Adrenal gland (tissue), 12 donors: Measurements from ENCODE around the gene DIPK2A. TPM values are rescaled to one million over a fixed set of nuclear protein-coding genes. Genes with fewer than 3 reads are reported as not detected.

Experiments used
- DNase-seq, 7 donors: peaks; one replicate each; pipeline ENCODE4 v3.0.0-alpha.2; 2019 to 2020
- H3K27ac ChIP-seq, 5 donors: fragments of 200-600 bp; sonication (generic) in 4 of 5; 1 replicate in 3 of 5; 2 replicates in 2 of 5; pipeline versions ENCODE4 v1.5.1 to v1.8.0; 2016 to 2020; ENCODE audit warnings: mild to moderate bottlenecking in 1 of 5
- H3K27me3 ChIP-seq: fragments of 200-600 bp; 2 replicates; pipeline ENCODE4 v1.8.0; 2021
- H3K36me3 ChIP-seq, 2 donors: fragments of 200-600 bp; replicated peaks in 1 of 2; 1 replicate in 1 of 2; 2 replicates in 1 of 2; pipeline versions ENCODE4 v1.5.1 to v1.8.0; 2018 to 2022
- H3K4me1 ChIP-seq, 2 donors: fragments of 200-600 bp; replicated peaks in 1 of 2; 1 replicate in 1 of 2; 2 replicates in 1 of 2; pipeline versions ENCODE4 v1.5.1 to v1.8.0; 2018 to 2021
- H3K4me3 ChIP-seq, 4 donors: fragments of 200-600 bp; sonication (generic) in 3 of 4; one replicate each; pipeline ENCODE4 v1.5.1; 2016 to 2018
- H3K9me3 ChIP-seq, 3 donors: fragments of 200-600 bp; sonication (generic) in 1 of 3; replicated peaks in 1 of 3; 1 replicate in 2 of 3; 2 replicates in 1 of 3; pipeline versions ENCODE4 v1.5.1 to v1.8.0; 2016 to 2021
- POLR2A ChIP-seq, 2 donors: fragments of 450-650 bp; IDR thresholded peaks; one replicate each; pipeline ENCODE4 v1.6.1; 2017; ENCODE audit warnings: antibody characterized with exemption in 2 of 2, mild to moderate bottlenecking in 2 of 2, moderate library complexity in 1 of 2
- WGBS, 4 donors: extraction: QIAGEN DNeasy Blood & Tissue Kit in 2 of 4; methylation state at CpG; one replicate each; pipeline versions ENCODE4 v1.1.5 to v1.1.7; 2013 to 2017; 5-methylcytosine and 5-hydroxymethylcytosine counted together
- intact Hi-C, 2 donors: fragments of 100-400 bp; cut with DNase I; formaldehyde crosslinking; loops; one replicate each; pipeline versions ENCODE4 v1.14.1 to v1.15.0; 2022 to 2023
- polyA plus RNA-seq, 3 donors: library from polyadenylated mRNA; stranded (reverse); fragments of 200-250 nt in 2 of 3; fragments of 350-450 nt in 1 of 3; fragmentation: Illumina TruSeq in 1 of 3; extraction: RNeasy Lipid Tissue Mini Kit (QIAGEN cat#74804) in 1 of 3; gene quantifications; one replicate each; pipeline ENCODE4 v1.2.3, GENCODE V29; 2013 to 2014
- total RNA-seq, 9 donors: library from RNA; depleted of rRNA in 4 of 9; stranded (reverse); fragments of >200 nt in 4 of 9; fragments of 120-200 nt in 1 of 9; fragmentation: NEBNext Ultra II Directional in 1 of 9; extraction: Animal tissue kit (Norgen Biotek cat#: 25700) in 1 of 9; gene quantifications; one replicate each; pipeline versions ENCODE4 v1.1.0 to v1.2.4, GENCODE V29; 2013 to 2023
- TF ChIP-seq, protein P1 (sequence below), 6 experiments: fragments of 450-650 bp in 4 of 6; fragments of 200-600 bp in 2 of 6; sonication (generic) in 1 of 6; IDR thresholded peaks; 1 replicate in 5 of 6; 2 replicates in 1 of 6; pipeline versions ENCODE4 v1.5.1 to v1.8.0; 2016 to 2021; ENCODE audit warnings: antibody characterized with exemption in 6 of 6, mild to moderate bottlenecking in 2 of 6, moderate library complexity in 1 of 6
- donor health status: healthy with polysubstance abuse.
- donor health status: Bipolar disorder and iron deficiency.
- donor health status: DM: yes; HTN: yes; CAD: no.
- donor health status: DM: no; HTN: no; CAD: no.
- donor health status: DM: no; HTN: no; CAD: no.
- donor health status: DM: yes; HTN: yes; CAD: no.

DIPK2A gene
- total and polyA plus RNA-seq, 12 donors, result 2.5 to 43.7 (median 19.3) TPM

- H3K36me3 ChIP-seq, result no peaks in the 10 kb centered on the region
- WGBS, 4 donors, result 94 to 97% (median 95%) methylated on average over 1 of the region's 1 CpG
- no peak overlapping the region for H3K27ac ChIP-seq
- H3K27me3 ChIP-seq, result no peaks in the 10 kb centered on the region
- DNase-seq, result peak in 4 of 7 donors; percentile 14 to 55 (median 29)
- H3K4me1 ChIP-seq, result no peaks in the 10 kb centered on the region
- H3K4me3 ChIP-seq, result no peak overlapping the region
- TF ChIP-seq, protein P1, sequence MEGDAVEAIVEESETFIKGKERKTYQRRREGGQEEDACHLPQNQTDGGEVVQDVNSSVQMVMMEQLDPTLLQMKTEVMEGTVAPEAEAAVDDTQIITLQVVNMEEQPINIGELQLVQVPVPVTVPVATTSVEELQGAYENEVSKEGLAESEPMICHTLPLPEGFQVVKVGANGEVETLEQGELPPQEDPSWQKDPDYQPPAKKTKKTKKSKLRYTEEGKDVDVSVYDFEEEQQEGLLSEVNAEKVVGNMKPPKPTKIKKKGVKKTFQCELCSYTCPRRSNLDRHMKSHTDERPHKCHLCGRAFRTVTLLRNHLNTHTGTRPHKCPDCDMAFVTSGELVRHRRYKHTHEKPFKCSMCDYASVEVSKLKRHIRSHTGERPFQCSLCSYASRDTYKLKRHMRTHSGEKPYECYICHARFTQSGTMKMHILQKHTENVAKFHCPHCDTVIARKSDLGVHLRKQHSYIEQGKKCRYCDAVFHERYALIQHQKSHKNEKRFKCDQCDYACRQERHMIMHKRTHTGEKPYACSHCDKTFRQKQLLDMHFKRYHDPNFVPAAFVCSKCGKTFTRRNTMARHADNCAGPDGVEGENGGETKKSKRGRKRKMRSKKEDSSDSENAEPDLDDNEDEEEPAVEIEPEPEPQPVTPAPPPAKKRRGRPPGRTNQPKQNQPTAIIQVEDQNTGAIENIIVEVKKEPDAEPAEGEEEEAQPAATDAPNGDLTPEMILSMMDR (IDR thresholded peaks at IDR 0.05), result peak; percentile 47 to 80 (median 64)
- no peak for TF ChIP-seq POLR2A (IDR thresholded peaks at IDR 0.05)
- H3K9me3 ChIP-seq, result no peaks in the 10 kb centered on the region
- intact Hi-C loops, result loop anchor here in 1 of 2 donors (5.0 kb wide), 1 partner anchor 169 kb away; no protein-coding TSS in a partner anchor
Observed at GRCh38 chr3:143951351-143951971, 20.2 kb upstream of the DIPK2A start.

GRCh38 chr3:143952569-143953072, 19.0 kb upstream of the DIPK2A start:
- intact Hi-C loops, result loop anchor here in 1 of 2 donors (5.0 kb wide), 1 partner anchor 170 kb away; no protein-coding TSS in a partner anchor
- no peaks in the 10 kb centered on the region for H3K27me3 ChIP-seq
- WGBS, 4 donors, result 69 to 80% (median 72%) methylated on average over 4 of the region's 4 CpGs
- DNase-seq, result no peak
- H3K9me3 ChIP-seq, result no peaks in the 10 kb centered on the region
- TF ChIP-seq POLR2A (IDR thresholded peaks at IDR 0.05), result no peak
- TF ChIP-seq, protein P1 (IDR thresholded peaks at IDR 0.05), result no peak
- no peak overlapping the region for H3K27ac ChIP-seq
- no peak overlapping the region for H3K4me3 ChIP-seq
- no peaks in the 10 kb centered on the region for H3K36me3 ChIP-seq
- no peaks in the 10 kb centered on the region for H3K4me1 ChIP-seq

GRCh38 chr3:143955113-143955512, 16.5 kb upstream of the DIPK2A start:
- TF ChIP-seq POLR2A (IDR thresholded peaks at IDR 0.05), result no peak
- TF ChIP-seq, protein P1 (IDR thresholded peaks at IDR 0.05), result no peak
- Histone ChIP-seq H3K27me3 (no peaks in the 10 kb centered on the region), H3K27ac (no peak overlapping the region), H3K4me3 (no peak overlapping the region), H3K36me3 (no peaks in the 10 kb centered on the region), H3K9me3 (peaks cover 0 to 12% (median 4%) of the 10 kb centered on the region in 3 donors), H3K4me1 (no peaks in the 10 kb centered on the region)
- DNase-seq, result no peak
- intact Hi-C loops, result no loop called here

DNA sequence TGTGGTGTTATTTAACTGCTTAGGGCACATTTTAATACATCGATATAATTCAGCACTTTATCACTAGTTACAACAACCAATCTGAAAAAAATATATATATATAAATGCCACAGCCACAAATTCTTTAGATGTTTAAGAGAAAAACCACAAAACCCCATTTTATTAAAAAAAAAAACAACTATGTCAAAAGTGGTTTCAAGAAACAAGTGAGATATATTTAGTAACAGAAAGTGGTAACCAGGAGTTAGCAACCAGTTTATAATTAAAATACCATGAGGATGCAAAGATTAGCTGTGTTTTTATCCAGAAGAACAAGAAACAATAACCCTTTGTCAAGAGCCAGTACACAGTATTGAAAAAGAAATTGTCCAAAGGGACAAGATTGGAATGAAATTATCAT, 14.8 kb upstream of the DIPK2A start:
- intact Hi-C loops, result no loop called here
- peaks cover 0 to 12% (median 4%) of the 10 kb centered on the region in 3 donors for H3K9me3 ChIP-seq
- no peak for DNase-seq
- H3K4me3 ChIP-seq, result no peak overlapping the region
- 68 to 85% (median 77%) methylated on average over 1 of the region's 1 CpG for WGBS, 4 donors
- TF ChIP-seq, protein P1 (IDR thresholded peaks at IDR 0.05), result no peak
- no peak for TF ChIP-seq POLR2A (IDR thresholded peaks at IDR 0.05)
- no peaks in the 10 kb centered on the region for H3K36me3 ChIP-seq
- H3K27ac ChIP-seq, result no peak overlapping the region
- no peaks in the 10 kb centered on the region for H3K27me3 ChIP-seq
- no peaks in the 10 kb centered on the region for H3K4me1 ChIP-seq
